Urinary bladder (tissue), 4 donors: Measurements from ENCODE around the gene CTSF. TPM values are rescaled to one million over a fixed set of nuclear protein-coding genes. Genes with fewer than 3 reads are reported as not detected.
A peak's percentile ranks its signal among the peaks of the same experiment; 100 is the strongest.
"Not testable (repeated sequence)": the region's sequence is repeated elsewhere in the genome, so short reads cannot be mapped to it uniquely, and the experiment has no call there.

ENCODE experiments used
- DNase-seq: peaks from one replicate; pipeline ENCODE4 v3.0.0-alpha.2; 2015; ENCODE audit errors: extremely low spot score
- H3K27ac ChIP-seq: one replicate; pipeline ENCODE4 v1.5.1; 2013; ENCODE audit warnings: low read depth, mild to moderate bottlenecking, moderate library complexity
- H3K36me3 ChIP-seq: one replicate; pipeline ENCODE4 v1.6.1; 2013; ENCODE audit warnings: mild to moderate bottlenecking, moderate library complexity; ENCODE audit not compliant: insufficient read depth
- H3K4me1 ChIP-seq: one replicate; pipeline ENCODE4 v1.6.1; 2013; ENCODE audit warnings: mild to moderate bottlenecking, moderate library complexity; ENCODE audit not compliant: insufficient read depth
- H3K4me3 ChIP-seq: one replicate; pipeline ENCODE4 v1.5.1; 2013; ENCODE audit warnings: low read depth, low read length
- WGBS: extraction: QIAGEN DNeasy Blood & Tissue Kit; methylation state at CpG from one replicate; pipeline ENCODE4 v1.1.7; 2013; 5-methylcytosine and 5-hydroxymethylcytosine counted together
- polyA plus RNA-seq: library from polyadenylated mRNA; stranded (reverse); fragments of 200-250 nt; gene quantifications from one replicate; pipeline ENCODE4 v1.2.3, GENCODE V29; 2013
- total RNA-seq: library from RNA; depleted of rRNA; stranded (reverse); fragments of >200 nt; gene quantifications from one replicate; pipeline ENCODE4 v1.2.3, GENCODE V29; 2014
- donor health status: healthy with polysubstance abuse.
- donor health status: healthy.

The CTSF gene
- total and polyA plus RNA-seq, 2 donors = 22.8 to 92.1 TPM

GRCh38 chr11:66598993-66599392 lies 30.6 kb upstream of the CTSF start:
- H3K36me3 ChIP-seq = no peaks in the 10 kb centered on the region
- WGBS = 98% methylated on average over 6 of the region's 6 CpGs

GRCh38 chr11:66595245-66595904 lies 27.0 kb upstream of the CTSF start:
- Histone ChIP-seq H3K36me3 (no peaks in the 10 kb centered on the region), H3K4me1 (no peaks in the 10 kb centered on the region), H3K27ac (peak overlapping the region; percentile 79), H3K4me3 (no peak overlapping the region)
- peak; percentile 39 for DNase-seq
- WGBS = 22% methylated on average over 5 of the region's 5 CpGs

More at GRCh38 chr11:66598993-66599392, 30.6 kb upstream of the CTSF start:
- Histone ChIP-seq H3K4me1 (no peaks in the 10 kb centered on the region), H3K27ac (no peak overlapping the region), H3K4me3 (no peak overlapping the region)
- no peak for DNase-seq

- no peak for DNase-seq
- Histone ChIP-seq H3K36me3 (no peaks in the 10 kb centered on the region), H3K27ac (no peak overlapping the region), H3K4me1 (no peaks in the 10 kb centered on the region), H3K4me3 (peak overlapping the region; percentile 65)
- WGBS = 54% methylated on average over 7 of the region's 7 CpGs
These were observed 25.2 kb upstream of the CTSF start for GRCh38 chr11:66593650-66594049.

GRCh38 chr11:66593303-66593635 lies 24.9 kb upstream of the CTSF start:
- WGBS = 7% methylated on average over 12 of the region's 12 CpGs
- H3K27ac ChIP-seq = peak overlapping the region; percentile 89
- H3K4me1 ChIP-seq = no peaks in the 10 kb centered on the region
- H3K4me3 ChIP-seq = peak overlapping the region; percentile 65
- DNase-seq = no peak
- no peaks in the 10 kb centered on the region for H3K36me3 ChIP-seq

GRCh38 chr11:66592457-66593302 lies 24.3 kb upstream of the CTSF start, which contains the start of the genes CCDC87 and CCS:
Gene CCDC87, minus strand, starts transcription at chr11:66593063. Its CDS starts 48 bp downstream, at chr11:66593015.
Gene CCS, plus strand, starts transcription at chr11:66593185. Its CDS starts 77 bp downstream, at chr11:66593262.
- Histone ChIP-seq H3K27ac (peak within 1 kb of the TSS; percentile 89), H3K4me1 (no peaks in the 10 kb centered on the region), H3K36me3 (no peaks in the 10 kb centered on the region), H3K4me3 (peak within 1 kb of the TSS; percentile 65)
- 15% methylated on average over 68 of the region's 68 CpGs for WGBS
- peak; percentile 83 for DNase-seq

- Histone ChIP-seq H3K27ac (no peak overlapping the region), H3K4me3 (no peak overlapping the region), H3K36me3 (no peaks in the 10 kb centered on the region), H3K4me1 (no peaks in the 10 kb centered on the region)
- no peak for DNase-seq
- WGBS = 91% methylated on average over 2 of the region's 2 CpGs
These were observed 22.8 kb upstream of the CTSF start for GRCh38 chr11:66591175-66591574.

- Histone ChIP-seq H3K4me3 (no peak overlapping the region), H3K4me1 (no peaks in the 10 kb centered on the region), H3K27ac (no peak overlapping the region), H3K36me3 (no peaks in the 10 kb centered on the region)
- no peak for DNase-seq
- WGBS = 96% methylated on average over 7 of the region's 7 CpGs
These were observed 21.7 kb upstream of the CTSF start for GRCh38 chr11:66589996-66590675.

GRCh38 chr11:66589315-66589714 lies 20.9 kb upstream of the CTSF start:
- not testable (repeated sequence) for DNase-seq, H3K4me1 ChIP-seq, H3K36me3 ChIP-seq, H3K4me3 ChIP-seq, H3K27ac ChIP-seq
- WGBS = 72% methylated on average over 2 of the region's 2 CpGs

GRCh38 chr11:66586136-66586535 lies 17.7 kb upstream of the CTSF start:
- H3K36me3 ChIP-seq = no peaks in the 10 kb centered on the region
- no peak overlapping the region for H3K27ac ChIP-seq
- no peak overlapping the region for H3K4me3 ChIP-seq
- no peak for DNase-seq
- H3K4me1 ChIP-seq = no peaks in the 10 kb centered on the region
- 59% methylated on average over 2 of the region's 2 CpGs for WGBS

- not testable (repeated sequence) for H3K4me1 ChIP-seq, H3K27ac ChIP-seq, DNase-seq, H3K4me3 ChIP-seq, H3K36me3 ChIP-seq
- WGBS = 79% methylated on average over 1 of the region's 1 CpG
These were observed 17.0 kb upstream of the CTSF start for GRCh38 chr11:66585447-66585846.

GRCh38 chr11:66582565-66583147 lies 14.2 kb upstream of the CTSF start:
- H3K27ac ChIP-seq, DNase-seq: not testable (repeated sequence)
- 89% methylated on average over 3 of the region's 3 CpGs for WGBS

GRCh38 chr11:66581261-66581660 lies 12.9 kb upstream of the CTSF start:
- Histone ChIP-seq H3K36me3 (no peaks in the 10 kb centered on the region), H3K4me3 (no peak overlapping the region), H3K27ac (no peak overlapping the region), H3K4me1 (no peaks in the 10 kb centered on the region)
- WGBS = 81% methylated on average over 3 of the region's 3 CpGs
- no peak for DNase-seq

More at GRCh38 chr11:66582565-66583147, 14.2 kb upstream of the CTSF start:
- H3K36me3 ChIP-seq, H3K4me1 ChIP-seq, H3K4me3 ChIP-seq: not testable (repeated sequence)

GRCh38 chr11:66580803-66581202 lies 12.4 kb upstream of the CTSF start:
- WGBS = 78% methylated on average over 5 of the region's 5 CpGs
- DNase-seq = no peak
- Histone ChIP-seq H3K27ac (no peak overlapping the region), H3K36me3 (no peaks in the 10 kb centered on the region), H3K4me1 (no peaks in the 10 kb centered on the region), H3K4me3 (no peak overlapping the region)
